GM12892 (cell line): ENCODE measurements around the gene ADCY7.

Experiments
- POLR2A ChIP-seq: IDR thresholded peaks from 2 replicates; pipeline ENCODE4 v1.6.1; 2011; ENCODE audit warnings: low read depth, low read length, control low read depth
- POLR2AphosphoS5 ChIP-seq: IDR thresholded peaks from 2 replicates; pipeline ENCODE4 v1.6.1; 2011; ENCODE audit warnings: low read depth, low read length, control low read depth
- TAF1 ChIP-seq: IDR thresholded peaks from 2 replicates; pipeline ENCODE4 v1.6.1; 2011; ENCODE audit warnings: low read depth, mild to moderate bottlenecking, control low read depth, low read length, borderline replicate concordance

- TF ChIP-seq POLR2A: no peak
- no peak for TF ChIP-seq TAF1
- no peak for TF ChIP-seq POLR2AphosphoS5
These were observed 1.3 kb downstream of the ADCY7 start for GRCh38 chr16:50267651-50268050.
